ENCODE measurements around the gene CAPN5. TPM values are rescaled to one million over a fixed set of nuclear protein-coding genes. Genes with fewer than 3 reads are reported as not detected.
"Not testable (repeated sequence)": the region's sequence is repeated elsewhere in the genome, so short reads cannot be mapped to it uniquely, and the experiment has no call there.

Gene CAPN5
- total RNA-seq, 1 donor from 2014 or later = 29.7 TPM

- TF ChIP-seq, protein P1, sequence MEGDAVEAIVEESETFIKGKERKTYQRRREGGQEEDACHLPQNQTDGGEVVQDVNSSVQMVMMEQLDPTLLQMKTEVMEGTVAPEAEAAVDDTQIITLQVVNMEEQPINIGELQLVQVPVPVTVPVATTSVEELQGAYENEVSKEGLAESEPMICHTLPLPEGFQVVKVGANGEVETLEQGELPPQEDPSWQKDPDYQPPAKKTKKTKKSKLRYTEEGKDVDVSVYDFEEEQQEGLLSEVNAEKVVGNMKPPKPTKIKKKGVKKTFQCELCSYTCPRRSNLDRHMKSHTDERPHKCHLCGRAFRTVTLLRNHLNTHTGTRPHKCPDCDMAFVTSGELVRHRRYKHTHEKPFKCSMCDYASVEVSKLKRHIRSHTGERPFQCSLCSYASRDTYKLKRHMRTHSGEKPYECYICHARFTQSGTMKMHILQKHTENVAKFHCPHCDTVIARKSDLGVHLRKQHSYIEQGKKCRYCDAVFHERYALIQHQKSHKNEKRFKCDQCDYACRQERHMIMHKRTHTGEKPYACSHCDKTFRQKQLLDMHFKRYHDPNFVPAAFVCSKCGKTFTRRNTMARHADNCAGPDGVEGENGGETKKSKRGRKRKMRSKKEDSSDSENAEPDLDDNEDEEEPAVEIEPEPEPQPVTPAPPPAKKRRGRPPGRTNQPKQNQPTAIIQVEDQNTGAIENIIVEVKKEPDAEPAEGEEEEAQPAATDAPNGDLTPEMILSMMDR (IDR thresholded peaks at IDR 0.05; ENCODE audit: unreplicated experiment) = peak; percentile 60
- H3K27me3 Mint-ChIP-seq (ENCODE audit: unreplicated experiment) = peaks cover under 1% of the 10 kb centered on the region
- H3K4me1 Mint-ChIP-seq (ENCODE audit: unreplicated experiment) = no peaks in the 10 kb centered on the region
- no peaks in the 10 kb centered on the region for H3K9me3 Mint-ChIP-seq (ENCODE audit: unreplicated experiment)
- H3K27ac Mint-ChIP-seq (ENCODE audit: unreplicated experiment) = no peak overlapping the region
- H3K4me3 Mint-ChIP-seq (ENCODE audit: unreplicated experiment) = no peak overlapping the region
- DNase-seq (ENCODE audit: low spot score) = peak; percentile 74
- H3K36me3 Mint-ChIP-seq (ENCODE audit: low read depth, unreplicated experiment) = no peaks in the 10 kb centered on the region
These were observed 19.5 kb upstream of the CAPN5 start for GRCh38 chr11:77047007-77047927.

- H3K4me1 Mint-ChIP-seq (ENCODE audit: unreplicated experiment); H3K27me3 Mint-ChIP-seq (ENCODE audit: unreplicated experiment); H3K36me3 Mint-ChIP-seq (ENCODE audit: low read depth, unreplicated experiment); H3K4me3 Mint-ChIP-seq (ENCODE audit: unreplicated experiment); H3K9me3 Mint-ChIP-seq (ENCODE audit: unreplicated experiment); DNase-seq (ENCODE audit: low spot score); H3K27ac Mint-ChIP-seq (ENCODE audit: unreplicated experiment): not testable (repeated sequence)
- TF ChIP-seq, protein P1 (IDR thresholded peaks at IDR 0.05; ENCODE audit: unreplicated experiment) = peak; percentile 2
These were observed 18.8 kb upstream of the CAPN5 start for GRCh38 chr11:77047928-77048446.

GRCh38 chr11:77049026-77049425 lies 17.7 kb upstream of the CAPN5 start:
- Mint-ChIP-seq H3K27ac (ENCODE audit: unreplicated experiment) (no peak overlapping the region), H3K4me1 (ENCODE audit: unreplicated experiment) (no peaks in the 10 kb centered on the region), H3K4me3 (ENCODE audit: unreplicated experiment) (no peak overlapping the region), H3K27me3 (ENCODE audit: unreplicated experiment) (peaks cover 2% of the 10 kb centered on the region), H3K9me3 (ENCODE audit: unreplicated experiment) (no peaks in the 10 kb centered on the region), H3K36me3 (ENCODE audit: low read depth, unreplicated experiment) (no peaks in the 10 kb centered on the region)
- TF ChIP-seq, protein P1 (IDR thresholded peaks at IDR 0.05; ENCODE audit: unreplicated experiment) = no peak
- no peak for DNase-seq (ENCODE audit: low spot score)

DNA sequence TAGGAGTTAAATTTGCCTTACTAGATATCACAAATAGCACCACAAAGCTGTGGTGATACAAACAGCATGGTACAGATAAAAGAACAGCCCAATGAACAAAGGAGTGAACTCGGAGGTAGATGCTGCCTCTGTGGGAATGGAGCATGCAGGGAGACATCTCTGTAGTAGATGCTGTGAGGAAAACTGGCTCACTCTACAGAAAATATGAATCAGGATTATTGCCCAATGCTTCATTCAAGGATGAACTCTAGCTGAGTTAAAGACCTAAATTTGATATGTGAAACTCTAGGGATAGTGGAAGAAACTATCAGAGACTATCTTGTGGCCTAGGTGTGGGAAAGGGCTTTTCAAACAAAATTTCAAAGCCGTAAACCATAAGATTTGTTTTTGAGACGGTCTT lies 15.3 kb upstream of the CAPN5 start:
- H3K4me1 Mint-ChIP-seq (ENCODE audit: unreplicated experiment) = no peaks in the 10 kb centered on the region
- DNase-seq (ENCODE audit: low spot score) = no peak
- no peak overlapping the region for H3K27ac Mint-ChIP-seq (ENCODE audit: unreplicated experiment)
- TF ChIP-seq, protein P1 (IDR thresholded peaks at IDR 0.05; ENCODE audit: unreplicated experiment) = no peak
- H3K27me3 Mint-ChIP-seq (ENCODE audit: unreplicated experiment) = peaks cover 6% of the 10 kb centered on the region
- no peak overlapping the region for H3K4me3 Mint-ChIP-seq (ENCODE audit: unreplicated experiment)
- H3K9me3 Mint-ChIP-seq (ENCODE audit: unreplicated experiment) = no peaks in the 10 kb centered on the region
- H3K36me3 Mint-ChIP-seq (ENCODE audit: low read depth, unreplicated experiment) = no peaks in the 10 kb centered on the region

DNA sequence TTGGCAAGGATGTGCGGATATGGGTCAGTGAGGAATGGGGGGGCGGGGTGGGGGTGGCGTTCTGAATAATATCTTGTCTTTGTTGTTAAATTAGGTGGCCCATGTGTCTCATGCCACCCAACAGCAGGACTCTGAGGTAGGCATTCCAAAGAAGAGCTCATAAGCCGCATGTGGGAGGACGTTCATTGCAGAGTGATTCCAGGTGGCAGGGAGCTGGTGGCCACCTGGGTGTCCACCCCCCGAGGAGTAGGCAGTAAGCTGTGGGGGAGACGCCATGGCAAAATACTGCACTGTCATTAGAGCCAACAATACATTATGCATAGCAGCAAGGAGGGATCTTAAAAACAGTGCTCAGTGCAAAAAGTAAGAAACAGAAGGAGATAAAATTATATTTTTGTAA lies 14.3 kb upstream of the CAPN5 start:
- H3K4me3 Mint-ChIP-seq (ENCODE audit: unreplicated experiment) = no peak overlapping the region
- H3K9me3 Mint-ChIP-seq (ENCODE audit: unreplicated experiment) = no peaks in the 10 kb centered on the region
- TF ChIP-seq, protein P1 (IDR thresholded peaks at IDR 0.05; ENCODE audit: unreplicated experiment) = no peak
- peaks cover 6% of the 10 kb centered on the region for H3K27me3 Mint-ChIP-seq (ENCODE audit: unreplicated experiment)
- no peaks in the 10 kb centered on the region for H3K4me1 Mint-ChIP-seq (ENCODE audit: unreplicated experiment)
- H3K27ac Mint-ChIP-seq (ENCODE audit: unreplicated experiment) = no peak overlapping the region
- H3K36me3 Mint-ChIP-seq (ENCODE audit: low read depth, unreplicated experiment) = no peaks in the 10 kb centered on the region
- no peak for DNase-seq (ENCODE audit: low spot score)
